HG03439 (cell line): ENCODE measurements around the gene ADCY7.

ENCODE experiments used
- ATAC-seq: cut with Tn5 transposase; IDR thresholded peaks from one replicate; pipeline ENCODE4 v1.9.1; 2021; ENCODE audit warnings: mild to moderate bottlenecking, moderate library complexity; ENCODE audit not compliant: unreplicated experiment

The ADCY7 gene

DNA sequence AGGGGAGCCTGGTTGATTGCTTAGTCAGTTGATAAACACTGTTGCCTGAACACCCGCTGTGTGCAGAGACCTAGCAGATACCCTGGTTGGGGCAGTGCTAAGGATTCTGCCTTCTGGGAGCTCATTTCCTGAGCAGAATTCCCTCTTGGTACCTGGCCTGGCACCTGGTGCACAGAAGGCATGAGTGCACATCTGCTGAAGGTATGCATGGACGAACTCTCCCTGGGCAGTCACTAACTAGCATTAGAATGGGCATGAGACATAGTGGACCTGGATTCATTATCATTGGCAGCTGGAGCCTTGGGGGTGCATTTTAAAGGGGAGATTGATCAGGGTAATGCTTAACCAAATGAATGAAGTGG lies 13.1 kb downstream of the ADCY7 start:
- ATAC-seq: no peak

DNA sequence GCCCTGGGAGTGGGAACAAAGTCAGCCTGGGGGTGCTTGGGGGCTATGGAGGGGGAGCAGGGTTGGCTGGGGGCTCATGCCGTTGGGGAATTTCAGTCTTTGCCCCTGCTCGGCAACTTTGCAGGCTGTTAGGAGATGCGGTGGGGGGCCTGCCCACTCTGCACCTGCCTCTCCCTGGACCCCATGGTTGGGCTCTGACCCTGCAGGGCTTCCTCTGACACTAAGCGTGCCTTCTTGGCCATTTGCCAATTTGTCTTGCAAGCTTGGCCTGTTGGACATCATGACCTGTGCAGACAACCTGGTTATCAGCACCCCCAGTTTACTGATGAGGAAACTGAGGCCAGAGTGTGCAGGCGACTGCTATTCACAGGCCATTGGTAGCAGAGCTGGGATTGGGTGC lies 14.6 kb downstream of the ADCY7 start:
- ATAC-seq: no peak

DNA sequence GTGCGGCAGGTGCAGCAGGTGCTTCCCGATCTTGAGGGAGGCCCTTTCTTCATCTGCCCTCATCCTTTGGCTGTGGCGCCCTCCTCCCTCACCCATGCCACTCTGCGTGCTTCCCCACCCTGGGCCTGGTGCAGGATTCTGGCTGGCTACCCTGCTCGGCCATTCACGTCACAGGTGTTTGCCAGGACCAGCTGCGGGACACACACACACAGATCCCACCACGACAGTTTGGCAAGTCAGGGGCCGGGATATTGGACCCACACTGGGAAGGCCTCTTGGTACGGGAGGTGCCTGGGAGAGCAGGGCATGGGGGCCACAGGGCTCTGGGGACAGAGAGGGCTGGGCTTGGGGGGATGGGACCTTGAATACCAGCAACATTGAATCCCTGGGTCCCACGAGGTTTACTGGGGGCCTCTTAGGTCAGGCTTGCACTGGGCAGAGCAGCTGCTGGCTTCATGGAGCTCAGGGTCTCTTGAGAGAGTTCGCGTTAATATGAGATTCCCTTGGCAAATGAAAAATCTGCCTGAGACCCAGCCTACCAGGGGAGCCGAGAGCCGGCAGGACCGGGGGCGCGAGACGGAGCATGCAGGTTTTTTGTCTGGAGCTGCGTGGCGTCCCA lies 15.1 kb downstream of the ADCY7 start:
- ATAC-seq: peak; percentile 4

DNA sequence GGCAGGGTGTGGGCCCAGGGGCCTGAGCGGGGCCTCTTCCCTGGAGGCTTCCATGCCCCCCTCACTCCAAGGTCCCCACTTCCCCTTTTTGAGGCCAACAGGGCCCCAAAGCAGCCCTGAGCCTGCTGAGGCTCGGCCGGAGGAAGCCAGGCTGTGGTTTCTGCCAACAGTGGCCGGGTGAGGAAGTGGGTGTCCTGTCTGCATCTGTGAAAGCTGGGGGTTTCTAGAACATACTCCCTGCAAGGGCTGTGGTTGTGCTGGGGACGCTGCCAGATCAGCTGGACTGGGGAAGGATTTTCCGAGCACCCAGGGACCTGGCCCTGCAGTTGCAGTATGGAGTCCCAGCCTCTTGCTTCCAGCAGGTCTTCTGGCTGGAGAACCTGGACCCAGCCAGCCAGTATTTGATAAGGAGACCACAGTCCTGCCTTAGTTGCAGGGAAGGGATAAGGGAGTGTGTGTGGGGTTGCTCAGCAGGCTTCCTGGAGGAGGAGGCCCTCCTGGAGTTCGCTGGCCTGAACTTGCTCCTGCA lies 15.7 kb downstream of the ADCY7 start:
- ATAC-seq: peak; percentile 82

DNA sequence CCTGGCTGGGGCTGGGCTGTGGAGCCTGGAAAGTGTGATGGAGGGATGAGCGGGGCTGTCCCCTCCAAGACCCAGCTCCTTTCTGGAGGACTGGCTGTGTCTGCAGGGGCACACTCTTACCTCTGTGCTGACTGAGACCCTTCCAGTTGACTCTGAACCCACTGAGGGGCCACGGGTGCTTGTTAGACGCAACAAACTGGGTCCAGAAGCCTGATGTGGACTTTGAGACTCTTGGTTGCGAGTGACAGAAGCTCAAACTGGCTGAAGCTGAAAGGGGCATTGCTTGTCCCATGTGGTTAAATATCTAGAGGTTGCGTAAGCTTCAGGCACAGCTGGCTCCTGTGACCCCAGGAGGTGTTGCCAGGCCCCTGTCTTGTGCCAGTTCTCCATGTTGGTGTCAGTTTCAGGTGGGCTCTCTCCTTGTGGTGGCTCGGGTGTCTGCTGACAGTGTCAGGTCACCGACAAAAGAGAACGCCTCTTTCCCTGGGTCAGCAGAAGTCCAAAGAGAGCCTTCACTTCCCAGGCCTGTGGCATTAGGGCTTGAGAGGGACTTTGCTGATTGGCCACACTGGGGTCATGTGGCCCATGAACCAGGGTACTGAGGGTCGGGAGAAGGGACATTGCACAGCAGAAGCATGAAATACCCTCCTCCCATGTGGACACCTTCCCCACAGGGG lies 16.7 kb downstream of the ADCY7 start:
- no peak for ATAC-seq

DNA sequence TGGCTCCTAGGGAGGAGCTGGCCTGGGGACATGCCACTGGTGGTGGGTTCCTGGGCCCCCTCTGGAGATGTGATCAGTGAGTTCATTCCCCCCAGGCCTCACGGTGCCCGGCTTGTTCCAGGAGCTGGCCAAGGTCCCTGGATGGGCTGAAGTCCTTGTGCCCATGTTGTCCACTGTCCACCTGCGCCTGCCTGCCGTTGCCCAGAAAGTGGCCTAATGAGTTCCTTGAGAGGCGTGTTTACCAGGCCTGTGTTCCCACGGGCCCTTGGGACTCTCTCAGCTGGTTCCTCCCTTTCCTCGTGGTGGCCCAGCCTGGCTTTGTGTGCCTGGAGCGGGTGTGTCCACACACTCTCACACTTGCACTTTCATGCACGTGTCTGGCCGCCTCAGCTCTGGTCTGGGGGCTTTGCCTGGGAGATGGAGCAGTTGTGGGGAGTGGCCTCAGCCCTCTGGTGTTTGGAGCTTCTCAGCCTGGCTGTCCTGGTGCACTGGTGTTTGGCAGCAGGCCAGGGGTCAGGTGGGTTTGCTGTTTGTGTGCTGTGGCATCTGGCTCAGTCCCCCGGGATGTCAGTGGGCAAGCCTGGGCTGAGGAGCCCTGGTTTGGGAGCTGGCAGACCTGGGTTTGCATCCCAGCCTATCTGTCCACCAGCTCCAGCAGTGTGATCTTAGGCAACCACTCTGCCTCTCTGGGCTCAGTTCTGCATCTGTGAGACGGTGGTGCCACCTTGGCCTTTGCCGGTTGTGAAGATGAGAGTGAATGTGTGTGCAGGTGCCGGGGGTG lies 18.0 kb downstream of the ADCY7 start:
- ATAC-seq: no peak

DNA sequence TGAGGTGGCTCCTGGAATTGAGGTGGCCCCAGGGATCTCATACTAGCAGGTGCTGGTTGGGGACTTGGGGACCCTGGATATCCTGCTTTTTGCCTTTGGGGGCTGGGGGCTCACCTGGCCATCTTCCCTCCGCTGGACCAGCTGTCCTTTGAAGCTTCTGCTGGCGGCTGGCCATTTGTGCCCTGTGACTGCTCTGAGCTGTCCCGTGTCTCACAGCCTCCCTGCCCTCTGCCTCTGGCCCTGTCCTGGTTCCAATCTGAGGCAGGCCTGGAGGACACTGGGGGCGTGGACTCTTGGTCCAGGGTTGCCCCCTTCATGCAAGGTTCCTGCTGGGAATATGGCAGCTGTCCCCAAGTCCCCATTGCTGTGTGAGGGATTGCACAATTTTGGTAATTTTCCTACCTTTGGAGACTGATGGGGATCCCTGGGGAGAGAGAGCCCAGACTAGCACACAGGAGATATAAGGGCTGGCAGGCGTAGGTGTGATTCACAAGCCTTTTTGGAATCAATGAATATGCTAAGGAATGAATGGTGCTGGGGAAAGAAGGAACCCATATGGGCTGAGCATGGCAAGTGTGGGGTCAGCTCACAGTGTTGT lies 19.2 kb downstream of the ADCY7 start:
- ATAC-seq: no peak

DNA sequence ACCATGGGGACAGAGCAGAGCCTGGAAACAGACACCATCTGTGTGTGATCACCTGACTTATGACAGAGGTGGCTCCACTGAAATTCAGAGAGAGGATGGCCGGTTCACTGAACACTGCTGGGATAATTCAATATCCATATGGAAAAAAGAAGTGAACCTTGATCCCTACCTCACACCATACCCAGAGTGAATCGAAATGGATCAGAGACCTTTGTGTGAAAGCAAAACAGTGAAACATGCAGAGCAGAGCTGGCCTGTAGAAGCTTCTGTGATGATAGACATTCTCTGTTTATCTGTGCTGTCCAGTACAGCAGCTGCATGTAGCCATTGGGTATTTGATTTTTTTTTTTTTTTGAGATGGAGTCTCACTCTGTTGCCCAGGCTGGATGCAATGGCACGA lies 20.3 kb downstream of the ADCY7 start:
- no peak for ATAC-seq

DNA sequence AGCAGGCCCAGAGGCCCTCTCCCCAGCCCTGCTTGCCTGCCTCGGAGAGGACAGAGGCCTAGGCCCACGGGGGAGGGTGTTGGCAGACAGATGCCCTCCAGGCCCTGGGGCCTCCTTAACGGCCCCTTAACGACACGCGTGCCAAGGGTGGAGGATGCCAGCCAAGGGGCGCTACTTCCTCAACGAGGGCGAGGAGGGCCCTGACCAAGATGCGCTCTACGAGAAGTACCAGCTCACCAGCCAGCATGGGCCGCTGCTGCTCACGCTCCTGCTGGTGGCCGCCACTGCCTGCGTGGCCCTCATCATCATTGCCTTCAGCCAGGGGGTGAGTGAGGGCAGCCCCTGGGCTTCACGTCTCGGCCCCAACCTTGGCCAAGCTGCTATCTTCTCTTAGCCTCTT lies 21.7 kb downstream of the ADCY7 start:
- ATAC-seq: no peak

DNA sequence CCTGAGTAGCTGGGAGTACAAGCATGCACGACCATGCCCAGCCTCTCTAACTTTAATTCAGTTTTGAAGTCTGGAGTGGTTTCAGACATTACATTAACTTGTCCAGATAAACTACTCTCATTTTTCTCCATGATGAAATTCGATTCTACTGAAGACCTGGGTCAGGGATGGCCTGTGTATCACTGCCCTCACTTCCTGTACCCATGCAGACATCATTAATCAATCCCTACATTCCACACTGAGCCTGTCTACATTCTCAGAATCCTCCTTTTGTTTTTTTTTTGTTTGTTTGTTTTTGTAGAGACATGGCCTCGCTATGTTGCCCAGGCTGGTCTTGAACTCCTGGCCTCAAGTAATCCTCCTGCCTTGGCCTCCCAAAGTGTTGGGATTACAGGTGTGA lies 22.6 kb downstream of the ADCY7 start:
- no peak for ATAC-seq

DNA sequence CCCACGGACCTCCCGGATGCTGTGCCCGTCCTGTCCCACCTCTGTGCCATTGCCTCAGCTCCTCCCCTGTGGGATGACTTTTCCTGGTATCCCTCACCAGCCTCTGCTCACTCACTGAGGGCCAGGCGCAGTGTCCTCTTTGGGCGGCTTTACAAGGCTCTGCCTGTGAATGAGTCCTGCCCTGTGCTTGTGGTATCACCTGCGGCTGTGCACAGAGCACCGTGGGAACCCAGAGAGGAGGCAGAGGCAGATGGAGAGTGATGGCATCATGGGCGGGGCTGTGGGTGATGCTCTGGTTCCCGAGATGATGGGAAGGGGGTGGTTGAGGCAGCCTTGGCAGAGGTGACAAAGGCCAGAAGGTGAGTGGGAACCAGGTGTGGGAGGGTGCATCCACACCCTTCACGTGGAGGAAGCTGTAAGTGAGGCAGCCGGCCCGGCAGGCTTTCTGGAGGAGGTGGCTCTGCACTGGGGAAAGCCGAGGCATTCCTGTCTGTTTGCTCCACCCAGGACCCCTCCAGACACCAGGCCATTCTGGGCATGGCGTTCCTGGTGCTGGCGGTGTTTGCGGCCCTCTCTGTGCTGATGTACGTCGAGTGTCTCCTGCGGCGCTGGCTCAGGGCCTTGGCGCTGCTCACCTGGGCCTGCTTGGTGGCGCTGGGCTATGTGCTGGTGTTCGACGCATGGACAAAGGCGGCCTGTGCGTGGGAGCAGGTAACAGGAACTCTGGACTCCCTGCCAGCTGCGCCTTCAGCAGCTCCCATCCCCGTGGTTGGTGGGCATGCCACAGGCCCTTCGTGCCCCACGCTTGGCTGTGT lies 23.8 kb downstream of the ADCY7 start:
- no peak for ATAC-seq

DNA sequence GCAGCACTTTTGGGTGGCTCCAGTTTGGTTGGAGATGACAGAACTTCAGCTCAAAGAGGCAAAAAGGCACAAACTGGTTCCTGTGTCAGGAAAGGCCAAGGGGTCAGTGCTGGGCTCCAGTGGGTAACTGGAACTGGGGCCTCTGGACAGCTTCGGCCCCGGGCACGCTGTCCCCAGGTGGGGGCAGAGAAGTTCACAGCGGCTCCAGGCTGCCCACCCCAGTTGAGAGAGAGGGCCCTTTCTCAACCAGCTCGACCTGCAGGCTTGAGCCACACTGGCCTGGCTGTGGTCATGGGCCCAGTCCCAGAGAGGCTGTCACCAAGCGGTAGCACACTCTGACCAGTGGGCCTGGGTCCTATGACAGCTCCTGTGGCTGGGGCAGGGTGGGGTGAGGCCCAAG lies 24.5 kb downstream of the ADCY7 start:
- no peak for ATAC-seq

DNA sequence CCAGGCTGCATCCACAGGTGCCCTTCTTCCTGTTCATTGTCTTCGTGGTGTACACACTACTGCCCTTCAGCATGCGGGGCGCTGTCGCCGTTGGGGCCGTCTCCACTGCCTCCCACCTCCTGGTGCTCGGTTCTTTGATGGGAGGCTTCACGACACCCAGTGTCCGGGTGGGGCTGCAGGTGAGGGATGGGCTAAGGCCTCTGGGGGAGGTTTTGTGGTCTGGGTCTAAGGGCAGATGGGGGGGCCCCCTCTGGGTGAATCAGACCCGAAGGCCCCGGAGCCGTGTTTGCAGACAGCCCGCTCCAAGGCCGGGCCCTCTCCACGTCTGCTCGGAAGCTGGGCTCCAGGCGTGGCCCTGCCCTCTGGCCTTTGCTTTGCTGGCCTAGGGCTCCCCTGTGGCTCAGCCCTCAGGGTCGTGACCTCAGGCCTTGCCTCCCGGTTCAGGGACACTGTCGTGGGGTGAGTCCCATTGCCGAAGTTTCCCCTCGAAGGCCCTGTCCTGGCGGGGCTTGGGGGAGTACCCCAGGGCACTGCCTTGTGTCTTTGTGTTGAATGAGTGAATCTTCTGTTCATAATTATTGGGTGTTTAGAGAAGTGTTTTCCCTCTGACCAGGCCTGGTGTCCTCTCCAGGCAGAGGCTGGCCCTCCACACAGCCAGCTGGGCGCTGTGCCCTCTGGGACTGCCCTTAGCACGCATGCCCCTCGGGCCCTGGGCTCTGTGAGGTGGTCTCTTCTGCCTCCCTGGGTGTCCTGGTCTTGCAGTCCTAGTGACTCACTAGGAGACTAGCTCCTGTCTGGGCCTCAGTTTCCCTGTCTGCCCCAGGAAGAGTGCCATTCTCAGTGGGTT lies 25.6 kb downstream of the ADCY7 start:
- ATAC-seq: no peak

DNA sequence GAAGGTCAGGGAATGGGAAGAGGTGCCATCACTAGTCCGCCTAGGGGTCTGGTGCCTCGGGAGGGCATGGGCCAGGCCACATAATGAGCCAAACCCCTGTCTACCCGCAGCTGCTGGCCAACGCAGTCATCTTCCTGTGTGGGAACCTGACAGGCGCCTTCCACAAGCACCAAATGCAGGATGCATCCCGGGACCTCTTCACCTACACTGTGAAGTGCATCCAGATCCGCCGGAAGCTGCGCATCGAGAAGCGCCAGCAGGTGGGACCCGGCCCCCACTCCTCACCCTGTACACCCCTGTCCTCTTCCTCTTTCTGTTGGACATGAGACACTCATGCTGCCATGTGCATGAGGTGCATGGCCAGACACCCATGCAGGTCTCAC lies 26.2 kb downstream of the ADCY7 start:
- no peak for ATAC-seq

DNA sequence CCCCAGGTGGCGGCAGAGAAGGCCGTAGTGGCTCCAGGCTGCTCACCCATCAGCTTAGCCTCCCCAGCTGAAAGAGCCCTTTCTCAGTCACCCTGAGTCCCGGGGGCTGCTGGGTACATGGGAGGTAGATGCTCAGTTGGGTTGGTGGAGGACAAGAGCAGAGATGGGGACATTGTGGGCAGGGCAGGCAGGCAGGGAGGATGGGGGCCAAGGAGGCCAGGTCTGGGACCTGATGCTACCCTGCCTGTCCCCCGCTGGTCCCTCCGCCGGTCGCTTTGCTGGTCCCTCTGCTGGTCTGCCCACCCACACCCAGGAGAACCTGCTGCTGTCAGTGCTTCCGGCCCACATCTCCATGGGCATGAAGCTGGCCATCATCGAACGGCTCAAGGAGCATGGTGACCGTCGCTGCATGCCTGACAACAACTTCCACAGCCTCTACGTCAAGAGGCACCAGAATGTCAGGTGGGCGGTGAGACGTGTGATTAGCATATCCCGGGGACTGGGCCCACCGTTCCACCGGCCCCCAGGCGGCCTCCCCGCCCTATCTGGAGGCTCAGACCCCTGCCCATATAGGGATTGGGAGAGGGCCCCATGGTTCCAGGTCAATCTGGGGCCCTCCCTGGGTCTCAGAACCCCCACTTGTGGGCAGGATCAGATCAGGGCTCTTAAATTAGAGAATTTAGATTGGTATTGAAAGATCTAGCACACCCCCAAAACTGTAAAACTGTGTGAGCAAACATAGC lies 26.9 kb downstream of the ADCY7 start:
- no peak for ATAC-seq

DNA sequence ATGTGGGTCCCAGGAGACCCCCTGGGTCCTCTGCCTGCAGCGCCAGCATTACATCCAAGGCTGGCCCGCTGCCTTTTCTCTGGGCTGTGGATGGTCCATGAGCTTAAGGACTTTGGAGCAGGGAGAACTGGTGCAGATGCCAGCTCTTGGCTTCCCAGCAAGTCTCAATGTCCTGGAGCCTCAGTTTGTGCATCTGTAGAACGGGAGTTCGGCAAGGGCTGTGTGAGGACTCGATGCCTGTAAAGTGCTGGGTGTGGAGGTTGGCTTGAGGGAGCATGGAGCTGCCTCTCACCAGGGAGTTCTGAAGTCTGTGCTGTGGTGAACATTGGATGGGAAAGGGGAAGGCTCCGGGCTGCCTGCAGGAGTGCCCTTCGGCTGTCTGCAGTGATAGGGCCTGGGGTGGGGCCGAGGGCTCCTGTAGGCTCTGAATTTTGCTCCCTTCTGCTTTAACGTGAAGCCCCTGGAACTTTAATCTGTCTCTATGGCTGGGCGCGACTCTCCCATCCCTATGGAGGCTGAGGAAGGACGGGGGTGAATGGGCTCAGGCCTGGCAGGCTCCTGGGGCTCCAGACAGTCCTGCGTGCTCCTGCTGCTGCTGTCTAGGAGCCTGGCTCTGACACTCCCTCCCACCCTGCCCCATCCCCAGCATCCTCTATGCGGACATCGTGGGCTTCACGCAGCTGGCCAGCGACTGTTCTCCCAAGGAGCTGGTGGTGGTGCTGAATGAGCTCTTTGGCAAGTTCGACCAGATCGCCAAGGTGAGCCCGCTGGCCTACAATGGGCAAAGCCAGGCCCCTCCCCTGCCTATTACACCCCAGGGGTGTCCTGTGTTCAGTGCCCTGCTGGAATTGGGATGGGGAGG lies 27.9 kb downstream of the ADCY7 start:
- no peak for ATAC-seq

DNA sequence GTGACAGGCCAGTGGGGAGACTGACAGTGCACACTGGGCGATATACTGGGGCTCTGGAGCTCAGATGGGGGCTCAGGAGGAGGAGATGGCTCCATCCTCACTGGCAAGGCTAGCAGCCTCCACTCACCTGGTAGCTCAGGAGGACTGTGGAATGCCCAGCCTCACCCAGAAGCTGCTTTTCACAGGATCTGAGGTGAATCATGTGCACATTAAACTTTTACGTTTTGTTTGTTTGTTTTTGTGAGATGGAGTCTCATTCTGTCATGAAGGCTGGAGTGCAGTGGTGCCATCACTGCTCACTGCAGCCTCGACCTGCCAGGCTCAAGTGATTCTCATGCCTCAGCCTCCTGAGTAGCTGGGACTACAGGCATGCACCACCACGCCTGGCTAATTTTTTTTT lies 28.6 kb downstream of the ADCY7 start:
- no peak for ATAC-seq

DNA sequence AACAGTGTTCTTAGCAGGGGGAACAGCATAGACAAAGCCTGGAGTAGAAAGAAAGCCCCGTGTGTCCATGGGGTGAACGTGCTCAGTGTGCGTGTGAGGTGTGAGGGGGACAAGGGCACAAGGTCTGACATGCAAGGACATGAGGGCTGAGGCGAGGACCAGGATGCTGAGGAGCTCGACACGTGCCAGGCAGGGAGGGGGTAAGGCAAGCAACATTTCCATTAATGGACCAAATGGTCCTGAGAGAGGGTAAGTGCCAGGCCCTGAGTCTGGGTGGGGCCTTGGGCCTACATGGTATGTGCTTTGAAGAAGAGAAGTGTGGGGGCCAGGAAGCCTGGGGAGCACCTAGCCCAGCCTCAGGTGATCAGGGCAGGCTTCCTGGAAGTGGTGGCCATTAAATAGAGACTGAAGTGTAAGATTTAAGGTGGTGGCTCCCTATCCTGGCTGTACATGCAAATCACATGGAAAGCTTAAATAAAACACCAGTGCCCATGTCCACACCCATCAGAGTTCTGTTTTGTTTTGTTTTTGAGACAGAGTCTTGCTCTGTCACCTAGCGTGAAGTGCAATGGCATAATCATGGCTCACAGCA lies 29.3 kb downstream of the ADCY7 start:
- ATAC-seq: no peak
